NB4 (cell line): ENCODE measurements around the gene GOLGA2.

Experiments
- CTCF ChIP-seq: IDR thresholded peaks from one replicate; pipeline ENCODE4 v1.5.1; 2012; ENCODE audit warnings: low read depth, low read length
- MAX ChIP-seq: IDR thresholded peaks from 2 replicates; pipeline ENCODE4 v1.6.1; 2011; ENCODE audit warnings: low read depth, low read length
- POLR2A ChIP-seq: IDR thresholded peaks from 2 replicates; pipeline ENCODE4 v1.6.1; 2011; ENCODE audit warnings: mild to moderate bottlenecking; ENCODE audit not compliant: insufficient read length; ENCODE audit errors: extremely low read depth

- no peak for TF ChIP-seq CTCF
- TF ChIP-seq POLR2A, result no peak
- no peak for TF ChIP-seq MAX
Measured at GRCh38 chr9:128206916-128207910, 68.6 kb downstream of the GOLGA2 start.
